ENCODE measurements around the gene PRR15L. TPM values are rescaled to one million over a fixed set of nuclear protein-coding genes. Genes with fewer than 3 reads are reported as not detected.

PRR15L gene
- total RNA-seq, 1 donor from 2014 or later: 0.14 TPM

GRCh38 chr17:47996201-47996600 is 38.5 kb upstream of the PRR15L start:
- H3K27ac ChIP-seq (replicated peaks): no peak overlapping the region
- H3K4me3 ChIP-seq: no peak overlapping the region
- DNase-seq: no peak
- H3K4me1 ChIP-seq: peaks cover 17% of the 10 kb centered on the region
- TF ChIP-seq, protein P1, sequence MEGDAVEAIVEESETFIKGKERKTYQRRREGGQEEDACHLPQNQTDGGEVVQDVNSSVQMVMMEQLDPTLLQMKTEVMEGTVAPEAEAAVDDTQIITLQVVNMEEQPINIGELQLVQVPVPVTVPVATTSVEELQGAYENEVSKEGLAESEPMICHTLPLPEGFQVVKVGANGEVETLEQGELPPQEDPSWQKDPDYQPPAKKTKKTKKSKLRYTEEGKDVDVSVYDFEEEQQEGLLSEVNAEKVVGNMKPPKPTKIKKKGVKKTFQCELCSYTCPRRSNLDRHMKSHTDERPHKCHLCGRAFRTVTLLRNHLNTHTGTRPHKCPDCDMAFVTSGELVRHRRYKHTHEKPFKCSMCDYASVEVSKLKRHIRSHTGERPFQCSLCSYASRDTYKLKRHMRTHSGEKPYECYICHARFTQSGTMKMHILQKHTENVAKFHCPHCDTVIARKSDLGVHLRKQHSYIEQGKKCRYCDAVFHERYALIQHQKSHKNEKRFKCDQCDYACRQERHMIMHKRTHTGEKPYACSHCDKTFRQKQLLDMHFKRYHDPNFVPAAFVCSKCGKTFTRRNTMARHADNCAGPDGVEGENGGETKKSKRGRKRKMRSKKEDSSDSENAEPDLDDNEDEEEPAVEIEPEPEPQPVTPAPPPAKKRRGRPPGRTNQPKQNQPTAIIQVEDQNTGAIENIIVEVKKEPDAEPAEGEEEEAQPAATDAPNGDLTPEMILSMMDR (IDR thresholded peaks at IDR 0.05; ENCODE audit: borderline replicate concordance): no peak
- H3K9me3 ChIP-seq (replicated peaks): no peaks in the 10 kb centered on the region
- intact Hi-C loops (cut with micrococcal nuclease): no loop called here
- no peaks in the 10 kb centered on the region for H3K36me3 ChIP-seq
- H3K27me3 ChIP-seq (ENCODE audit: low read depth): peaks cover 3% of the 10 kb centered on the region

- TF ChIP-seq, protein P1 (IDR thresholded peaks at IDR 0.05; ENCODE audit: borderline replicate concordance): no peak
- Histone ChIP-seq H3K4me3 (no peak overlapping the region), H3K27me3 (ENCODE audit: low read depth) (peaks cover 3% of the 10 kb centered on the region), H3K9me3 (replicated peaks) (no peaks in the 10 kb centered on the region), H3K4me1 (peaks cover 17% of the 10 kb centered on the region), H3K36me3 (no peaks in the 10 kb centered on the region), H3K27ac (replicated peaks) (no peak overlapping the region)
- DNase-seq: no peak
- intact Hi-C loops (cut with micrococcal nuclease): no loop called here
Measured at GRCh38 chr17:47995241-47995935, 37.7 kb upstream of the PRR15L start.

DNA sequence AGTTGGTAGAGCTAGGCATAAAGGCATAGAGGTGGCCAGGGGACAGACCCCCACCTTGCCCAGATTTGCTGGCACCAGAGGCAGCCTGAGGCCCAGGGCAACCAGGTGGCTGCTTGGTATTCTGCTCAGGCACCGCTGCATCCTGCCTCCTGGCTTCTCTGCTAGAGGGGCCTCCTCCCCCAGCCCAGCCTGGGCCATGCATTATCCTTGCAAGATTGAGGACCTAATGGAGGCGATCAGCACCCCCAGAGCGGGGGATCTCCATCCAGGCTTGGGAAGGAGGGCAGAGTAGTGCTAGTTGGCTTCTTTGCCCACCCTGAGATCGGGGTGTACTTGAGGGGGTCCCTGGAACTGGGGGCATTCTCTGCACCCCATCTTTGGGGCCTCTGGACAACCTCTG is 37.0 kb upstream of the PRR15L start:
- DNase-seq: no peak
- Histone ChIP-seq H3K4me3 (no peak overlapping the region), H3K4me1 (peaks cover 17% of the 10 kb centered on the region), H3K9me3 (replicated peaks) (no peaks in the 10 kb centered on the region), H3K36me3 (no peaks in the 10 kb centered on the region), H3K27ac (replicated peaks) (no peak overlapping the region), H3K27me3 (ENCODE audit: low read depth) (peaks cover 3% of the 10 kb centered on the region)
- intact Hi-C loops (cut with micrococcal nuclease): no loop called here
- TF ChIP-seq, protein P1 (IDR thresholded peaks at IDR 0.05; ENCODE audit: borderline replicate concordance): no peak

DNA sequence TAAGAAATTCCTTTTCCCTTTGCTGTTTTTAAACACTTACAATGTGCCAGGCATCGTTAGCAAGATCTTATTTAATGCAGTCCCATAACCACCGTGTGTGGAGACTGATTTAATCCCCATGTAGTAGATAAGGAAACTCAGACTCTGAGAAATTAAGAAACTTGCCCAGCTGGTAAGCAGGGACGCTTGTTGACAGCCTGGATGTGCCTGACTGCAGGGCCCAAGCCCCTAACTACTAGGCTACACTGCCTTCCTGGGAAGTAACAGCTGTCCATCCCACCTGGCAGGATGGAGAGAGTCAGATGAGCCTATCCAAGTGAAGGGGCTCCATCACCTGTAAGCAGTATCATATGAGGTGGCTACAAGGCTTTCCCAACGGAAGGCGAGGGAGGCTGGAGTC is 36.3 kb upstream of the PRR15L start:
- Histone ChIP-seq H3K9me3 (replicated peaks) (no peaks in the 10 kb centered on the region), H3K4me3 (no peak overlapping the region), H3K4me1 (peaks cover 17% of the 10 kb centered on the region), H3K36me3 (no peaks in the 10 kb centered on the region), H3K27ac (replicated peaks) (no peak overlapping the region), H3K27me3 (ENCODE audit: low read depth) (peaks cover 3% of the 10 kb centered on the region)
- TF ChIP-seq, protein P1 (IDR thresholded peaks at IDR 0.05; ENCODE audit: borderline replicate concordance): no peak
- intact Hi-C loops (cut with micrococcal nuclease): no loop called here
- no peak for DNase-seq

DNA sequence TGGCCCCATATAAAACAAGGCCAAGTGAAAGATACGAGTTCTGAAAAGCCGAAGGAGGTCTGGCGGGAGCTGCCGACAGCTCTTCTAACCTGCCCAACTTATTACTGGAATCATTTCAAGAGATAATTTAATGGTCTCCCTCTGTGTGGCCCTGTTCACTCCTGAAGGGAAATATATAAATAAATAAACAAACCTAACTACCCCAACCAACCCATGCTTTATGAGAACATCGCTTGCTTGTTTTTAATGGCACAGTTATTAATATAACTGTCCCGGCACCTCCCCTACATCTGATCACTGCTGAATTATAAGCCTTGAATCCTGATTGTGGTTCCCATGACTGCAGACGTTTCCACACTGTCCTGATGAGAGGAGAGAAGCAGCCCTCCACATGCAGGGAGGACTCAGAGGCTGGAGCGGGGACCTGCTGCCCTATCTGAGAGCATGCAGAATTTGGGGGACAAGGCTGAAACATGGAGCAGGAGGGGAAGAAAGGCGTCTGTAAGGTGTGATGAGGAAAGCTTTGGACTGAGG is 35.4 kb upstream of the PRR15L start:
- intact Hi-C loops (cut with micrococcal nuclease): no loop called here
- TF ChIP-seq, protein P1 (IDR thresholded peaks at IDR 0.05; ENCODE audit: borderline replicate concordance): no peak
- H3K36me3 ChIP-seq: no peaks in the 10 kb centered on the region
- H3K9me3 ChIP-seq (replicated peaks): no peaks in the 10 kb centered on the region
- no peak overlapping the region for H3K27ac ChIP-seq (replicated peaks)
- H3K27me3 ChIP-seq (ENCODE audit: low read depth): peaks cover 3% of the 10 kb centered on the region
- peaks cover 17% of the 10 kb centered on the region for H3K4me1 ChIP-seq
- H3K4me3 ChIP-seq: no peak overlapping the region
- DNase-seq: no peak

All from left ventricle myocardium inferior (tissue), 1 donor.